ENCODE data around the gene GUCA2A. TPM values are rescaled to one million over a fixed set of nuclear protein-coding genes. Genes with fewer than 3 reads are reported as not detected.

GUCA2A gene
- total and polyA plus RNA-seq, 2 of the 4 experiments (the other 2 are of a cell fraction) = not detected

- no peak overlapping the region for H3K56ac ChIP-seq (ENCODE audit: extremely low read depth, insufficient read depth, low read length)
- dilution Hi-C loops (cut with HindIII; ENCODE audit: low sequenced_read_pairs, unreplicated experiment) = no loop called here
- no peaks in the 10 kb centered on the region for H3K27me3 ChIP-seq (ENCODE audit: control insufficient read depth, insufficient read depth, low read length)
- no peak overlapping the region for H3K14ac ChIP-seq (replicated peaks; ENCODE audit: low read depth, low read length)
- no TSS peak for BruUV-seq (replicated peaks)
- H3K4me3 ChIP-seq (ENCODE audit: insufficient read depth, low read depth, low read length) = no peak overlapping the region
- 100% methylated on average over 2 of the region's 8 CpGs; no CpG with 5 or more reads in 1 of the 2 experiments for WGBS, 2 experiments (ENCODE audit: extremely low coverage in 2 of 2, insufficient read length in 1 of 2)
- no peak overlapping the region for H2AFZ ChIP-seq (replicated peaks; ENCODE audit: low read length, poor library complexity)
- no peak overlapping the region for H2BK20ac ChIP-seq (ENCODE audit: low read depth, low read length)
- DNase-seq (no peak), ATAC-seq (ENCODE audit: low read depth) (no peak)
- H3K9me1 ChIP-seq (ENCODE audit: insufficient read depth, low read length) = peaks cover 3% of the 10 kb centered on the region; the same call in 1 of the 2 replicates
- peaks cover 12% of the 10 kb centered on the region for H3K36me3 ChIP-seq (ENCODE audit: control insufficient read depth, insufficient read depth, low read length)
- H4K5ac ChIP-seq (ENCODE audit: low read depth, low read length) = no peak overlapping the region
- H2AK5ac ChIP-seq (ENCODE audit: low read depth, low read length) = no peak overlapping the region
- H3K4ac ChIP-seq (ENCODE audit: low read depth, low read length) = no peak overlapping the region
- no peak overlapping the region for H4K8ac ChIP-seq (ENCODE audit: low read depth in 2 of 2, low read length in 2 of 2)
- H2BK5ac ChIP-seq (ENCODE audit: low read depth, low read length, poor library complexity, severe bottlenecking) = no peak overlapping the region
- intact Hi-C loops (cut with micrococcal nuclease) = loop anchor here (5.0 kb wide), 1 partner anchor 141 kb away; no protein-coding TSS in a partner anchor
- H3K9me3 ChIP-seq (ENCODE audit: control insufficient read depth, insufficient read depth, low read length) = no peaks in the 10 kb centered on the region
- no peak overlapping the region for H4K91ac ChIP-seq (ENCODE audit: insufficient read depth, low read depth, low read length)
- no peak overlapping the region for H2BK120ac ChIP-seq (ENCODE audit: low read depth, low read length)
- no peaks in the 10 kb centered on the region; the same call in 1 of the 2 replicates for H4K20me1 ChIP-seq (ENCODE audit: insufficient read depth, low read length)
- TF ChIP-seq POLR2A (IDR thresholded peaks at IDR 0.05; ENCODE audit: low read depth, low read length) = no peak
- no peak for TF ChIP-seq MXI1 (IDR thresholded peaks at IDR 0.05; ENCODE audit: borderline replicate concordance, low read depth, low read length)
- TF ChIP-seq RCOR1 (IDR thresholded peaks at IDR 0.05; ENCODE audit: insufficient replicate concordance, low read length) = no peak
- no peak for TF ChIP-seq CEBPB (IDR thresholded peaks at IDR 0.05; ENCODE audit: low read depth, low read length)
- H3K4me1 ChIP-seq (ENCODE audit: control insufficient read depth, insufficient read depth, low read length) = no peaks in the 10 kb centered on the region
- H3K4me2 ChIP-seq (ENCODE audit: low read depth, low read length) = no peak overlapping the region
- in situ Hi-C loops (cut with MboI; ENCODE audit: low sequenced_read_pairs) = no loop called here
- ChIA-PET CTCF (no interaction called here), POLR2A (ENCODE audit: unreplicated experiment) (no interaction called here)
- H2BK15ac ChIP-seq (ENCODE audit: low read depth, low read length) = no peak overlapping the region
- H3K23ac ChIP-seq (ENCODE audit: low read depth, low read length) = no peak overlapping the region
- H3K27ac ChIP-seq (ENCODE audit: insufficient read depth, low read length) = no peak overlapping the region
- no peak overlapping the region for H2AK9ac ChIP-seq (replicated peaks; ENCODE audit: low read depth, low read length, poor library complexity)
- H3K9ac ChIP-seq (ENCODE audit: low read depth, low read length) = no peak overlapping the region
- peaks cover 7 to 10% of the 10 kb centered on the region in 2 experiments; a peak in 3 of 4 replicates for H3K79me1 ChIP-seq (ENCODE audit: low read depth in 1 of 2, low read length in 2 of 2)
- no peak overlapping the region for H3K18ac ChIP-seq (ENCODE audit: low read depth, low read length)
Observed at GRCh38 chr1:42191319-42191718, 26.8 kb upstream of the GUCA2A start.

Data from IMR-90 (cell line).